UCSD-AML1 (cell line): Measurements from ENCODE around the gene TXNL4A.
"Not testable (repeated sequence)": the region's sequence is repeated elsewhere in the genome, so short reads cannot be mapped to it uniquely, and the experiment has no call there.

Source experiments
- DNase-seq: peaks from one replicate; lab custom pipeline; 2025; ENCODE audit not compliant: unreplicated experiment; lab: John Stamatoyannopoulos, UW

Gene TXNL4A

GRCh38 chr18:79988451-79989194 is at the start of gene TXNL4A:
Gene TXNL4A, minus strand, starts transcription at chr18:79988563. Its CDS starts 171 bp downstream, at chr18:79988392.
- peak; percentile 89 for DNase-seq

GRCh38 chr18:80037300-80037699 is 48.9 kb upstream of the TXNL4A start:
- DNase-seq: no peak

GRCh38 chr18:80035997-80036396 is 47.6 kb upstream of the TXNL4A start:
- DNase-seq: no peak

GRCh38 chr18:80034852-80035406 is 46.6 kb upstream of the TXNL4A start:
- no peak for DNase-seq

- DNase-seq: peak; percentile 100
These were observed 45.9 kb upstream of the TXNL4A start, which contains the start of gene RBFA for GRCh38 chr18:80034068-80034851. Gene RBFA, plus strand, starts transcription at chr18:80034434. Its CDS starts 62 bp downstream, at chr18:80034496.

- DNase-seq: no peak
These were observed 45.1 kb upstream of the TXNL4A start for GRCh38 chr18:80033181-80034067.

- DNase-seq: no peak
These were observed 41.3 kb upstream of the TXNL4A start for GRCh38 chr18:80029690-80030089.

- not testable (repeated sequence) for DNase-seq
These were observed 39.4 kb upstream of the TXNL4A start for GRCh38 chr18:80027719-80028118.

GRCh38 chr18:80026363-80026762 is 38.0 kb upstream of the TXNL4A start:
- no peak for DNase-seq

- no peak for DNase-seq
These were observed 34.8 kb upstream of the TXNL4A start for GRCh38 chr18:80023173-80023572.

- no peak for DNase-seq
These were observed 34.2 kb upstream of the TXNL4A start for GRCh38 chr18:80022613-80023012.

GRCh38 chr18:80012714-80013113 is 24.4 kb upstream of the TXNL4A start:
- DNase-seq: no peak

- not testable (repeated sequence) for DNase-seq
These were observed 23.3 kb upstream of the TXNL4A start for GRCh38 chr18:80011496-80012137.

- DNase-seq: no peak
These were observed 22.2 kb upstream of the TXNL4A start for GRCh38 chr18:80010551-80010906.

GRCh38 chr18:80009661-80010550 is 21.5 kb upstream of the TXNL4A start:
- no peak for DNase-seq

- DNase-seq: no peak
These were observed 18.4 kb upstream of the TXNL4A start for GRCh38 chr18:80006724-80007123.

GRCh38 chr18:80004600-80005342 is 16.4 kb upstream of the TXNL4A start:
- DNase-seq: no peak

GRCh38 chr18:80002468-80002867 is 14.1 kb upstream of the TXNL4A start:
- no peak for DNase-seq

GRCh38 chr18:80000877-80001276 is 12.5 kb upstream of the TXNL4A start:
- no peak for DNase-seq
